RWPE1 (cell line): Measurements from ENCODE around the gene PTN.

Experiments used
- CTCF ChIA-PET: fragments of 350-600 bp; sonication (Branson Sonifier 250); formaldehyde crosslinking; extraction: SDS; loops from one replicate; lab custom pipeline; 2021; lab: Yijun Ruan, JAX
- POLR2A ChIA-PET: fragments of 400-600 bp; formaldehyde crosslinking; extraction: SDS; loops from one replicate; lab custom pipeline; 2020; ENCODE audit warnings: antibody characterized with exemption; ENCODE audit not compliant: low non-redundant PET; lab: Yijun Ruan, JAX
- DNase-seq: peaks from one replicate; pipeline ENCODE4 v3.0.0; 2012; ENCODE audit warnings: low spot score
- H3K27ac ChIP-seq: fragments of 450-650 bp; 2 replicates; pipeline ENCODE4 v1.5.1; 2017
- TF ChIP-seq, protein P1 (sequence below): fragments of 450-650 bp; conservative IDR thresholded peaks from 2 replicates; pipeline ENCODE4 v1.5.1; 2017; ENCODE audit warnings: low read depth, mild to moderate bottlenecking

PTN gene

DNA sequence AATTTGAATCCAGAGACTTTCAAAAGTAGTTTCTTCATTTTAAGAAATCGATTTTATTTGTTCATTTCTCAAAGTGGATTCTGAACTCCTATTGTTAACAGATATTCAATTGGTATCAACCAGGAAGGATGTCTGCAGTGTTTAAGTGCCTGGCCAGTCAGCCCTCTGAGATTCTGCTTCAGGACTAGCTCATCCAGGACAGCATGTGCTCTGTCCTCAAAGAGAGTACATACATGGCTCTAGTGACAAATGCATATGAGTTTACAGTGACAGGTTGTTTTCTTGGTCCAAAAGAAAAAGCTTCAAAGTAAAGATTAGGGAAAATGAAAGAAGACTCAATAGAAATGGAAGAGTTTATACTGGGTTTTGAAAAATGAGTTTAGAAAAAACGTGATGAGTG is 8.4 kb upstream of the PTN start:
- POLR2A ChIA-PET: no interaction called here
- TF ChIP-seq, protein P1, sequence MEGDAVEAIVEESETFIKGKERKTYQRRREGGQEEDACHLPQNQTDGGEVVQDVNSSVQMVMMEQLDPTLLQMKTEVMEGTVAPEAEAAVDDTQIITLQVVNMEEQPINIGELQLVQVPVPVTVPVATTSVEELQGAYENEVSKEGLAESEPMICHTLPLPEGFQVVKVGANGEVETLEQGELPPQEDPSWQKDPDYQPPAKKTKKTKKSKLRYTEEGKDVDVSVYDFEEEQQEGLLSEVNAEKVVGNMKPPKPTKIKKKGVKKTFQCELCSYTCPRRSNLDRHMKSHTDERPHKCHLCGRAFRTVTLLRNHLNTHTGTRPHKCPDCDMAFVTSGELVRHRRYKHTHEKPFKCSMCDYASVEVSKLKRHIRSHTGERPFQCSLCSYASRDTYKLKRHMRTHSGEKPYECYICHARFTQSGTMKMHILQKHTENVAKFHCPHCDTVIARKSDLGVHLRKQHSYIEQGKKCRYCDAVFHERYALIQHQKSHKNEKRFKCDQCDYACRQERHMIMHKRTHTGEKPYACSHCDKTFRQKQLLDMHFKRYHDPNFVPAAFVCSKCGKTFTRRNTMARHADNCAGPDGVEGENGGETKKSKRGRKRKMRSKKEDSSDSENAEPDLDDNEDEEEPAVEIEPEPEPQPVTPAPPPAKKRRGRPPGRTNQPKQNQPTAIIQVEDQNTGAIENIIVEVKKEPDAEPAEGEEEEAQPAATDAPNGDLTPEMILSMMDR: no peak
- H3K27ac ChIP-seq: no peak overlapping the region
- DNase-seq: no peak
- CTCF ChIA-PET: no interaction called here

DNA sequence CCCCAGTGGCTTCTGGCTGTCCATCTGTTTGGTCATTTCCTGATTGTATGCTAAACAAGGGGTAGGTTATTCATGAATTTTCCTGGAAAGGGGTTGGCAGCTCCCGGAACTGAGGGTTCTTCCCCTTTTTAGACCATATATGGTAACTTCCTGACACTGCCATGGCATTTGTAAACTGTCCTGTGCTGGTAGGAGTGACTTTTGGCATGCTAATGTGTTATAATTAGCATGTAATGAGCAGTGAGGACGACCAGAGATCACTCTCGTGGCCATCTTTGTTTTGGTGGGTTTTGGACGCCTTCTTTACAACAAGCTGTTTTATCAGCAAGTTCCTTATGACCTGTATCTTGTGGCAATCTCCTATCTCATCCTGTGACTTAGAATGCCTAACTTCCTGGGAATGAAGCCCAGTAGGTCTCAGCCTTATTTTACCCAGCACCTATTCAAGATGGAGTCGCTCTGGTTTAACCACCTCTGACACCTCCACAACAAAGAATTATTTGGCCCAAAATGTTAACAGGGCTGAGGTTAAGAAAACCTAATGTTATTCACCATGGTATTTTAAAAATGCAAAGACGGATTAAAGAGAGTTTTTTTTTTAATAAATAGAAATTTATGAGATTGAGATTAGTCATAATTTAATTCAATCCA is 2.4 kb upstream of the PTN start:
- TF ChIP-seq, protein P1: no peak
- POLR2A ChIA-PET: no interaction called here
- H3K27ac ChIP-seq: no peak overlapping the region
- no peak for DNase-seq
- CTCF ChIA-PET: no interaction called here

- no peak overlapping the region for H3K27ac ChIP-seq
- DNase-seq: no peak
- POLR2A ChIA-PET: no interaction called here
- CTCF ChIA-PET: no interaction called here
- TF ChIP-seq, protein P1: no peak
These were observed 688 bp downstream of the PTN start for GRCh38 chr7:137342828-137343261.

DNA sequence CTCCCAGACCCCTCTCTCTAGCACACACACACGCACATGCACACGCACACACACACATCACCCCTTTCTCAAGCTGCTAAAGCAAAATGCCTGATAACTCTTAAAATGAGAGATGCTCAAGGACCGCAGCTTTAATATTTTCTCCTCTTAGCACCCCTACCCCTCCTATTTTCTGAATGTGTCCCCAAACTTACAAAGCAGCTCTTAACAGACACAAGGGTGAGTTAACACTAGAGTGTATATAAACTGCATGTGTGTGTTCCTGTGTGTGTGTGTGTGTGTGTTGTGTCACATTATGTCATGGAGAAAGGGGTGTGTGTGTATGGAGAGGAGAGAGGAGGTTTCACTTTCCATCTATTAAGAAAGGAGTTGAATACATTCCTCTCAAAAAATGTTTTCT is 1.3 kb downstream of the PTN start:
- CTCF ChIA-PET: no interaction called here
- TF ChIP-seq, protein P1: no peak
- H3K27ac ChIP-seq: no peak overlapping the region
- POLR2A ChIA-PET: no interaction called here
- DNase-seq: no peak

GRCh38 chr7:137337902-137338301 is 5.6 kb downstream of the PTN start:
- ChIA-PET POLR2A (no interaction called here), CTCF (no interaction called here)
- DNase-seq: no peak
- TF ChIP-seq, protein P1: no peak
- H3K27ac ChIP-seq: no peak overlapping the region

- POLR2A ChIA-PET: no interaction called here
- CTCF ChIA-PET: interaction anchor here (0.7 kb wide), 1 partner anchor 30 kb away, joined by 6 read pairs; no protein-coding TSS in a partner anchor
- TF ChIP-seq, protein P1: no peak
- DNase-seq: no peak
- H3K27ac ChIP-seq: no peak overlapping the region
These were observed 7.7 kb downstream of the PTN start for GRCh38 chr7:137335814-137336213.
